ENCODE results near the gene TENM4. TPM values are rescaled to one million over a fixed set of nuclear protein-coding genes. Genes with fewer than 3 reads are reported as not detected.

TENM4 gene
- total RNA-seq, 1 donor from 2014 or later = 7.3 TPM

GRCh38 chr11:79422866-79423265 is 18.0 kb downstream of the TENM4 start:
- DNase-seq (ENCODE audit: extremely low read depth, low read depth, low spot score) = no peak

GRCh38 chr11:79421820-79422219 is 19.0 kb downstream of the TENM4 start:
- no peak for DNase-seq (ENCODE audit: extremely low read depth, low read depth, low spot score)

GRCh38 chr11:79419120-79419519 is 21.7 kb downstream of the TENM4 start:
- no peak for DNase-seq (ENCODE audit: extremely low read depth, low read depth, low spot score)

- no peak for DNase-seq (ENCODE audit: extremely low read depth, low read depth, low spot score)
These were observed 22.6 kb downstream of the TENM4 start for GRCh38 chr11:79418241-79418640.

- no peak for DNase-seq (ENCODE audit: extremely low read depth, low read depth, low spot score)
These were observed 23.5 kb downstream of the TENM4 start for GRCh38 chr11:79417069-79417920.

GRCh38 chr11:79415912-79416311 is 24.9 kb downstream of the TENM4 start:
- DNase-seq (ENCODE audit: extremely low read depth, low read depth, low spot score) = no peak

- no peak for DNase-seq (ENCODE audit: extremely low read depth, low read depth, low spot score)
These were observed 25.4 kb downstream of the TENM4 start for GRCh38 chr11:79415411-79415810.

GRCh38 chr11:79414644-79415317 is 26.0 kb downstream of the TENM4 start:
- DNase-seq (ENCODE audit: extremely low read depth, low read depth, low spot score) = no peak

GRCh38 chr11:79414041-79414440 is 26.8 kb downstream of the TENM4 start:
- no peak for DNase-seq (ENCODE audit: extremely low read depth, low read depth, low spot score)

GRCh38 chr11:79413268-79413667 is 27.6 kb downstream of the TENM4 start:
- no peak for DNase-seq (ENCODE audit: extremely low read depth, low read depth, low spot score)

GRCh38 chr11:79412761-79413160 is 28.1 kb downstream of the TENM4 start:
- DNase-seq (ENCODE audit: extremely low read depth, low read depth, low spot score) = no peak

GRCh38 chr11:79409330-79409729 is 31.5 kb downstream of the TENM4 start:
- DNase-seq (ENCODE audit: extremely low read depth, low read depth, low spot score) = no peak

- no peak for DNase-seq (ENCODE audit: extremely low read depth, low read depth, low spot score)
These were observed 34.5 kb downstream of the TENM4 start for GRCh38 chr11:79406376-79406775.

GRCh38 chr11:79404806-79405205 is 36.0 kb downstream of the TENM4 start:
- DNase-seq (ENCODE audit: extremely low read depth, low read depth, low spot score) = no peak

GRCh38 chr11:79404325-79404724 is 36.5 kb downstream of the TENM4 start:
- no peak for DNase-seq (ENCODE audit: extremely low read depth, low read depth, low spot score)

GRCh38 chr11:79403839-79404238 is 37.0 kb downstream of the TENM4 start:
- DNase-seq (ENCODE audit: extremely low read depth, low read depth, low spot score) = no peak

- no peak for DNase-seq (ENCODE audit: extremely low read depth, low read depth, low spot score)
These were observed 37.9 kb downstream of the TENM4 start for GRCh38 chr11:79402912-79403311.

GRCh38 chr11:79400717-79401330 is 40.0 kb downstream of the TENM4 start:
- no peak for DNase-seq (ENCODE audit: extremely low read depth, low read depth, low spot score)

- DNase-seq (ENCODE audit: extremely low read depth, low read depth, low spot score) = no peak
These were observed 40.6 kb downstream of the TENM4 start for GRCh38 chr11:79400206-79400605.

GRCh38 chr11:79397252-79397651 is 43.6 kb downstream of the TENM4 start:
- no peak for DNase-seq (ENCODE audit: extremely low read depth, low read depth, low spot score)

GRCh38 chr11:79396674-79397073 is 44.2 kb downstream of the TENM4 start:
- DNase-seq (ENCODE audit: extremely low read depth, low read depth, low spot score) = no peak

GRCh38 chr11:79396001-79396400 is 44.8 kb downstream of the TENM4 start:
- DNase-seq (ENCODE audit: extremely low read depth, low read depth, low spot score) = no peak

All from glomerular endothelial cell (primary cell).